D341Med (cell line): Measurements from ENCODE around the gene ERBB4.

Experiments used
- DNase-seq: peaks from one replicate; pipeline ENCODE4 v3.0.0; 2012; ENCODE audit warnings: low spot score

ERBB4 gene

GRCh38 chr2:211408483-211408891, 1130.1 kb downstream of the ERBB4 start:
- no peak for DNase-seq

- DNase-seq, result no peak
These were observed 1131.5 kb downstream of the ERBB4 start for GRCh38 chr2:211407076-211407475.

GRCh38 chr2:211405036-211405435, 1133.6 kb downstream of the ERBB4 start:
- no peak for DNase-seq

GRCh38 chr2:211404098-211404497, 1134.5 kb downstream of the ERBB4 start:
- no peak for DNase-seq

GRCh38 chr2:211401328-211401727, 1137.3 kb downstream of the ERBB4 start:
- DNase-seq, result no peak

GRCh38 chr2:211397764-211398163, 1140.8 kb downstream of the ERBB4 start:
- DNase-seq, result no peak

GRCh38 chr2:211396815-211397214, 1141.8 kb downstream of the ERBB4 start:
- no peak for DNase-seq

- no peak for DNase-seq
These were observed 1147.4 kb downstream of the ERBB4 start for GRCh38 chr2:211391189-211391567.

GRCh38 chr2:211390536-211391188, 1147.9 kb downstream of the ERBB4 start:
- no peak for DNase-seq

GRCh38 chr2:211387734-211388133, 1150.9 kb downstream of the ERBB4 start:
- no peak for DNase-seq

GRCh38 chr2:211380041-211380440, 1158.6 kb downstream of the ERBB4 start:
- no peak for DNase-seq

- DNase-seq, result no peak
These were observed 1162.2 kb downstream of the ERBB4 start for GRCh38 chr2:211376410-211376809.

GRCh38 chr2:211373203-211373602, 1165.4 kb downstream of the ERBB4 start:
- no peak for DNase-seq

- no peak for DNase-seq
These were observed 1167.1 kb downstream of the ERBB4 start for GRCh38 chr2:211371465-211371864.

GRCh38 chr2:211368467-211368866, 1170.1 kb downstream of the ERBB4 start:
- DNase-seq, result no peak

- DNase-seq, result no peak
These were observed 1170.9 kb downstream of the ERBB4 start for GRCh38 chr2:211367711-211368110.

- DNase-seq, result no peak
These were observed 1171.3 kb downstream of the ERBB4 start for GRCh38 chr2:211367293-211367692.

- no peak for DNase-seq
These were observed 1173.7 kb downstream of the ERBB4 start for GRCh38 chr2:211364911-211365310.

GRCh38 chr2:211361383-211361782, 1177.2 kb downstream of the ERBB4 start:
- no peak for DNase-seq

- no peak for DNase-seq
These were observed 1179.3 kb downstream of the ERBB4 start for GRCh38 chr2:211359347-211359746.

GRCh38 chr2:211358504-211358903, 1180.1 kb downstream of the ERBB4 start:
- no peak for DNase-seq

- DNase-seq, result no peak
These were observed 1184.1 kb downstream of the ERBB4 start for GRCh38 chr2:211354481-211354880.

- DNase-seq, result no peak
These were observed 1186.6 kb downstream of the ERBB4 start for GRCh38 chr2:211351987-211352386.

GRCh38 chr2:211349031-211349430, 1189.6 kb downstream of the ERBB4 start:
- no peak for DNase-seq

GRCh38 chr2:211347328-211347727, 1191.3 kb downstream of the ERBB4 start:
- no peak for DNase-seq
